Suppressor macrophage treated with lipopolysaccharide for 1 hour (primary cell): ENCODE measurements around the gene RPS6KB2.
"Not testable (repeated sequence)": the region's sequence is repeated elsewhere in the genome, so short reads cannot be mapped to it uniquely, and the experiment has no call there.

Experiments used
- DNase-seq, 3 donors: peaks; one replicate each; pipeline ENCODE4 v3.0.0-alpha.2; 2020 to 2022

Gene RPS6KB2

GRCh38 chr11:67468456-67468758, 40.1 kb downstream of the RPS6KB2 start:
- no peak for DNase-seq

GRCh38 chr11:67468759-67469507, 40.6 kb downstream of the RPS6KB2 start, which contains the start of gene TMEM134:
TMEM134 (minus strand) TSS chr11:67469251; CDS start chr11:67469192, 59 bp downstream.
- peak; percentile 96 to 98 (median 97) for DNase-seq

GRCh38 chr11:67469508-67469811, 41.2 kb downstream of the RPS6KB2 start:
- no peak for DNase-seq

- DNase-seq, result no peak
Measured at GRCh38 chr11:67470337-67471002, 42.2 kb downstream of the RPS6KB2 start.

- DNase-seq, result no peak
Measured at GRCh38 chr11:67472882-67473281, 44.6 kb downstream of the RPS6KB2 start.

- not testable (repeated sequence) for DNase-seq
Measured at GRCh38 chr11:67476692-67477091, 48.4 kb downstream of the RPS6KB2 start.

- not testable (repeated sequence) for DNase-seq
Measured at GRCh38 chr11:67477344-67478050, 49.2 kb downstream of the RPS6KB2 start.

- DNase-seq, result peak; percentile 49 to 76 (median 68)
Measured at GRCh38 chr11:67482275-67482826, 54.1 kb downstream of the RPS6KB2 start.

GRCh38 chr11:67482827-67483798, 54.8 kb downstream of the RPS6KB2 start, which contains the start of gene AIP:
AIP (plus strand) TSS chr11:67483026; CDS start chr11:67483159, 133 bp downstream.
- DNase-seq, result peak; percentile 97 to 99 (median 99)

- no peak for DNase-seq
Measured at GRCh38 chr11:67483831-67484665, 55.8 kb downstream of the RPS6KB2 start.

GRCh38 chr11:67484847-67485311, 56.6 kb downstream of the RPS6KB2 start:
- DNase-seq, result peak; percentile 69 to 76 (median 72)
